Stimulated activated effector memory CD8-positive, alpha-beta T cell treated with anti-CD3 and anti-CD28 coated beads, Interleukin-12 subunit alpha, Interleukin-12 subunit beta, amount 100 ng/mL, for 72 hours (primary cell): ENCODE data around the gene SPINK9.

Experiments used
- ATAC-seq: fragments of 150-1000 bp; cut with Tn5 transposase; 2 replicates; pipeline ENCODE4 v1.10.0; 2021
- DNase-seq, 2 donors: peaks; one replicate each; pipeline ENCODE4 v3.0.0; 2021 to 2022; ENCODE audit warnings: low spot score in 2 of 2
- H3K27ac Mint-ChIP-seq: one replicate; pipeline ENCODE4 v1.8.0; 2022; ENCODE audit warnings: mild to moderate bottlenecking, mixed read lengths
- H3K36me3 Mint-ChIP-seq: one replicate; pipeline ENCODE4 v1.8.0; 2022; ENCODE audit warnings: mild to moderate bottlenecking, mixed read lengths
- H3K4me1 Mint-ChIP-seq: one replicate; pipeline ENCODE4 v1.8.0; 2022; ENCODE audit warnings: mixed read lengths
- H3K4me3 Mint-ChIP-seq: one replicate; pipeline ENCODE4 v1.8.0; 2022; ENCODE audit warnings: mild to moderate bottlenecking, mixed read lengths
- H3K9me3 Mint-ChIP-seq: one replicate; pipeline ENCODE4 v1.8.0; 2022; ENCODE audit warnings: mixed read lengths

The SPINK9 gene

DNA sequence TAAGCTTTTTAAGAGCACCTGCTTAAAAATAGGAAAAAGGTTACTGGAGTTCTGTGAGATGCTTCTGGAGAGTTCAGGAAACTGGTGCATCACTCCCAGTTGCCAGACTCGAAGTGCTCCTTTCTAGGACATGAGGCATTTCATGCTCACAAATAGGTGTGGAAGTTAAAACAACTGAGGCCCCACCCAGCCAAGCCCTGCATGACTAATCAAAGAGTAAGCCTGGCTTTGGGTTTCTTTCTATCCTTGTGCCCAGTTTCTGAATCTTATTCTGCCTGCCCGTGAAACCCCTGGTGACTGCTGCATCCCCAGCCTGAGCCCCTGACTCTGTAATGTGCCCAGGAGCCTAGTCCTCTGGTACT lies 7.7 kb downstream of the SPINK9 start:
- DNase-seq (no peak), ATAC-seq (no peak)
- Mint-ChIP-seq H3K4me3 (no peak overlapping the region), H3K4me1 (no peaks in the 10 kb centered on the region), H3K36me3 (no peaks in the 10 kb centered on the region), H3K27ac (no peak overlapping the region), H3K9me3 (no peaks in the 10 kb centered on the region)

DNA sequence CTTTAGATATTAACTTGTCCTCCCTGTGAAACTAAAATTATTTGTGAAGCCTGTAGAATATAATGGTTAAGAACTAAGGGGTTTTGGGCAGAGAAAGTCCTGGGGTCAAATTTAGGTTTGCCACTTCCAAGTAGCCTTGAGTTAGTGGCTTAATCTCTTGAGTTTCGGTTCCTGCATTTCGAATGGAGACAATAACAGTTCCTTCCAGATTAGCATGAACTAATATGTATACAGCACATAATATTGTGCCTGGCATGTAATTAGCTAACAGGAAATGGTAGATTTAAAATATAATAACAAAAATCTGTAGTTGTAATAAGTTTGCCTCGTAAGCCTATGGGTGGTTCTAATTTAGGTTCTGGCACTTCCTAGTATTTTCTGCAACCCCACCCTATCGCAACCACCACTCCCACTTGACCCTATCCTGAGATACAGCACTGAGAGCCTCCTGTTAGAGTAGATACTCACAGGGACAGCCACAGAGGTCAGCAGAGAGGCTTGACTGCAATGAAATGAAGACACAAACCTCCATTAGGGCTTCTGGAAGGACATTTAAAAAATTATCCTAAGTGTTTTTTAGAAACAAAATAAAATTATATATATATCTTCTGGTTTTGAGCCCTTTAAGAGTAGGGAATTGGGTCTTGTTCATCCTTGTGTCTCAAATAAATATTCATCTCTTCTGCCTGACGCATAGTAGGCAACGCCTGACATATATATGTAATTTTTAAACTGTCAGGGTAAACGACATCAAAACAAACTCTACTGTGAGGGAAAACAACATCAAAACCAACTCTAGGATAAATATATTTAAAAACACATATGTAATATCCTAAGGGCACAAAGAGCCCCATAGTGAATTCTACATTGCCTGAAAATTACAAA lies 8.5 kb downstream of the SPINK9 start:
- H3K27ac Mint-ChIP-seq: no peak overlapping the region
- H3K4me3 Mint-ChIP-seq: no peak overlapping the region
- DNase-seq (no peak), ATAC-seq (no peak)
- no peaks in the 10 kb centered on the region for H3K4me1 Mint-ChIP-seq
- H3K9me3 Mint-ChIP-seq: no peaks in the 10 kb centered on the region
- H3K36me3 Mint-ChIP-seq: no peaks in the 10 kb centered on the region

DNA sequence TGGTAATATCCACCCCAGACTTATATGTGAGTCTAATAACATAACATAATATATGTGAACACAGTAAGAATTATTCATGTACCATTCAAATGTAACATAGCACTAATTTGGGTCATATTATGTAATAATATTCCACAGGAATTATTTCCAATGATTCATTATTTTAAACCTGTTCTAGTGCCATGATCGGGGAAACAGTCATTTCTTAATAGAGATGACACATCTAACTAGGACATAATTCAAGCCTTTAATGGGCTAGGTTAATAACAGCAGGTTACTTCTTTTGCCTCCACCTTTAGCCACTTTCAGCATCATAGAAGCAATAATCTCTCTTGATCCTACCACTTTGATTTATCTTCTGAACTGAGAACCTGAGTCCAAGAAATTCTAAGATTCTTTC lies 12.3 kb downstream of the SPINK9 start:
- ATAC-seq (no peak), DNase-seq (no peak)
- Mint-ChIP-seq H3K9me3 (no peaks in the 10 kb centered on the region), H3K36me3 (no peaks in the 10 kb centered on the region), H3K4me3 (no peak overlapping the region), H3K4me1 (no peaks in the 10 kb centered on the region), H3K27ac (no peak overlapping the region)

DNA sequence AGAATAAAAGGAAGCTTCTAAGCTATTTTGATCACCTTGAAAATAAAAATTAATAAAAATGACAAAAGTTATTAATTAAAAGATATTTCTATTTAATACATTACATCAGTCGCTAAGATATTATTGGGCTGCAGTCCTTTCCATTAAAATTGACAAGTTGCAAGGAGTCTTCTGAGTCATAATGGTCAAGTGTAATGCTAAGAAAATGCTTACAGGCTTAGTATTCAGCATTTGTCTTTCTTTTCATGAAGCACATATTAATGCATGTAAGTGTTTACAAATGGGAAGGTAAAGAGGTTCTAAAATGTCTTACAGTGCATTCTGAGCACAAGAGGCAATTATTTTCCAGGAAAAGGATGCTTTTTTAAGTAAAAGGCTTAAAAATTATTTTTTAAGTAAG lies 17.3 kb downstream of the SPINK9 start:
- H3K4me3 Mint-ChIP-seq: no peak overlapping the region
- ATAC-seq (no peak), DNase-seq (no peak)
- no peak overlapping the region for H3K27ac Mint-ChIP-seq
- H3K9me3 Mint-ChIP-seq: no peaks in the 10 kb centered on the region
- no peaks in the 10 kb centered on the region for H3K36me3 Mint-ChIP-seq
- no peaks in the 10 kb centered on the region for H3K4me1 Mint-ChIP-seq

DNA sequence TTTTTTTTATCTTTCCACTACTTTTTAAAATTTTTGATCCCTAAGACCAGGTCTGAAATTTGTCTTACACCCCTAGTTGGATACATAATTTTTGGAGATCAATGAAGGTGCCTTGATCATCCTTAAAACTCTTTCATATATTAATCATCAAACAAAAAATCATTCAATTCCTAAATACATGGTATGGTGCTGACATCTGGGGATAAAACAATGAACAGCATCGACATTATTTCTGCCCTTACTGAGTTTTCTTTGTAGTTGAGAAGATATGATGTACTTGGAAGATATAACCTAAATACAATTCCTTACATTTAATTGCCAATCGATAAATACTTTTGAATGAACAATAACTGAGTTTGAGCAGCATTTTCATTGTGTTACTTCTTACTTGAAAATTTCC lies 18.3 kb downstream of the SPINK9 start:
- no peak for ATAC-seq
- Mint-ChIP-seq H3K9me3 (no peaks in the 10 kb centered on the region), H3K36me3 (no peaks in the 10 kb centered on the region), H3K27ac (no peak overlapping the region), H3K4me1 (no peaks in the 10 kb centered on the region), H3K4me3 (no peak overlapping the region)
- no peak for DNase-seq

DNA sequence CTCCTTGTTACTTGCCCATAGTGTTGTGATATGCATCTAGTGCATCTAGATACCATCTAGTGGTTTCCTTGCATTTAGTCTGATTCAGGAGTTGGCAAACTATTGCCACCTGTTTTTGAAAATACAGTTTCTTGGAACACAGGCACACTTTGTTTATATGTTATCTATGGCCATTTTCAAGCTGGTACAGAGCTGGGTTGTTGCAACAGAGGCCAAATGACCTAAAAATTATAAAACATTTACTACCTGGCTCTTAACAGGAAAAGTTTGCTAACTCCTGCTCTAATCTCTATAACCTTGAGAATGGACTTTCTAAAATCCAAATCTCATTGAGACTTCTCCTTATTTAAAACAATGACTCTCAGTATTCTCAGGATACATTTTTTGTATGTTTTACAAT lies 29.0 kb downstream of the SPINK9 start:
- Mint-ChIP-seq H3K4me1 (no peaks in the 10 kb centered on the region), H3K27ac (no peak overlapping the region), H3K9me3 (peaks cover 4% of the 10 kb centered on the region), H3K36me3 (no peaks in the 10 kb centered on the region), H3K4me3 (no peak overlapping the region)
- ATAC-seq (no peak), DNase-seq (no peak)

DNA sequence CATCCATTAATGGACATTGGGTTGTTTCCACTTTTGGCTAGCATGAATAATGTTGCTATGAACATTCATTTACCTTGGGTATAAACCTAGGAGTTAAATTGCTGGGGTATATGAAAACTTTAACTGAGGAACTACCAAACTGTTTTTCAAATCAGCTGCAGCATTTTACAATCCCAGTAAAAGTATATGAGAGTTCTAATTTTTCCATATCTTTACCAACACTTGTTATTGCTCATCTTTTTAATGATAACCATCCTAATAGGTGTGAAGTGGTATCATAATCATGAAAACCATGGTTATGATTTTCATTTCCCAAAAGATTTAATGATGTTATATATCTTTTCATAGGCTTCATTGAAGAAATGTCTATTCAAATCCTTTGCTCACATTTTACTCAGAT lies 32.9 kb downstream of the SPINK9 start:
- Mint-ChIP-seq H3K27ac (no peak overlapping the region), H3K9me3 (peaks cover 4% of the 10 kb centered on the region), H3K4me3 (no peak overlapping the region), H3K36me3 (no peaks in the 10 kb centered on the region), H3K4me1 (no peaks in the 10 kb centered on the region)
- no peak for ATAC-seq
- no peak for DNase-seq

DNA sequence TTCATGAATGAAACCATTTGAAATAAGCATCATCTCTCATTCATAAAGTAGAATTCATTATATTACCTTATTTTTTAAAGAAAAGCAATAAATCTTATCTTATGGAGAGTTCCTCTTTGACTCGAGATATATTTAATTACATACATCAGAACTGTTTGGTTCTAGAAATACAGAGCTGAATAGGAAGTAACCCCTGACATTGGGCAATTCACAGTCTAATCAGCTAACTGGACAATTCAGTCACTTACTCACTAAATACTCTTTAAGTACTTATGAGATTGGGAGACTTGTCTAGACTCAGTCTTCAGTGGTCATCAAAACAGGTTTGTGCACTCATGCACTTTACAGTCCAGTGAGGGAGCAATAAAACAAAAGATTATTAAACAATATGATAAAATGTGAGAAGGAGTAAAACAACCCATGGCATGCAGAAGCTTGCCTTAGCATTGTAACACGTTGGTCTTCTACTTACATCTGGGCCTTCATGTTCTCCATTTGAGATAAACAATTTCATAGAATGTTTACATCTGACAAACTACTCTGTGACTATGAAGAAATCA lies 36.9 kb downstream of the SPINK9 start:
- no peak overlapping the region for H3K27ac Mint-ChIP-seq
- H3K9me3 Mint-ChIP-seq: peaks cover 4% of the 10 kb centered on the region
- ATAC-seq (no peak), DNase-seq (no peak)
- no peak overlapping the region for H3K4me3 Mint-ChIP-seq
- no peaks in the 10 kb centered on the region for H3K4me1 Mint-ChIP-seq
- H3K36me3 Mint-ChIP-seq: no peaks in the 10 kb centered on the region

DNA sequence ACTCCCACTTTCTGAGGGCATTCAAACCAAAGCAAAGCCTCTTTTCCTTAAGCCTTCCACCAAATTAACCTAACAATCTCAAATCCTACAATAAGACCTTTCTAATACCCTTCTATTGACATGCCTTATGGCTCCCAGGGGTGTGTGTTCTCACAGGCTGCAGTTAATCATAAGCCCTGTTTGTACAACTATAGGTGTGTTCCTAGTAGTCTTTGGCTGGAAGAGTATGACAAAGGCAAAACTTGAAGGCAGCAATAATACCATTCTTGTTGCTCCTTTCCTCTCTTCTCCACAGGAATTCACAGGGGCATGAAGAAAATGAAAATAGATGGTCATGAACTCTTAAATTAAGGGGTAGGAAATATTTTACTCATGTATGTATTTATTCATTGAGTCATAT lies 37.5 kb downstream of the SPINK9 start:
- DNase-seq: no peak
- Mint-ChIP-seq H3K27ac (no peak overlapping the region), H3K36me3 (no peaks in the 10 kb centered on the region), H3K9me3 (peaks cover 3% of the 10 kb centered on the region), H3K4me3 (no peak overlapping the region), H3K4me1 (no peaks in the 10 kb centered on the region)
- no peak for ATAC-seq

DNA sequence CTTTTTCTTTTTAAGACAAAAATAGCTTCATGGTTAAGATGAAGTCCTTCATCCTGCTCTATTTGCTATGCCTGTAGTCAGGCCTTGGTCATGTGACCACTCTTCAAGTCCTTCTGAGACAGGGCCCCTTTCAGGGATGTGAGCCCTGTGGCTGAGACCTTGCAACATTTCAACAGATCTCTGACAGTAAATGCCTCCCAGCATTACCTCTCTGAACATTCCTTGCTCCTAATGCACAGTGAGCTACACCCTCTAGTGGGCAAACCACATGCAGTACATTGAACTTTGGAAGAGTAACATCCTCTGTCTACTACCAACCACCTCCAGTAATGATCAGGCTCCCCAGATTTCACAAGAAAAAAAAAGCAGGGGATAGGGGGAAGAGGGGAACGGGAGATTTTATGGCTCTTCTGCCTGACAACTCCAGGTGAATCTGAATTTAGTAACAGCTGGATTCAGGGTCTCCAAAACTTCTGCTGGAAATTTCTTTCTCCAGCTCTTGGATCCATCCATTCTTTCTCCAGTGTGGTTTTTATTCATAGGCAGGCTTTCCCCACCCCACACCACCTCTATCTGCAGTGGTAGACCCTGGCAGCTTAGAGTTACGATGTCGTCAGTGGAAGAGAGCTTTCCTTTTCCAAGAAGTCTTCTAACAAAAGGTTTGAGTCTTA lies 39.5 kb downstream of the SPINK9 start:
- DNase-seq (no peak), ATAC-seq (peak; percentile 70)
- Mint-ChIP-seq H3K27ac (no peak overlapping the region), H3K9me3 (peaks cover 7% of the 10 kb centered on the region), H3K4me3 (no peak overlapping the region), H3K36me3 (no peaks in the 10 kb centered on the region), H3K4me1 (no peaks in the 10 kb centered on the region)

DNA sequence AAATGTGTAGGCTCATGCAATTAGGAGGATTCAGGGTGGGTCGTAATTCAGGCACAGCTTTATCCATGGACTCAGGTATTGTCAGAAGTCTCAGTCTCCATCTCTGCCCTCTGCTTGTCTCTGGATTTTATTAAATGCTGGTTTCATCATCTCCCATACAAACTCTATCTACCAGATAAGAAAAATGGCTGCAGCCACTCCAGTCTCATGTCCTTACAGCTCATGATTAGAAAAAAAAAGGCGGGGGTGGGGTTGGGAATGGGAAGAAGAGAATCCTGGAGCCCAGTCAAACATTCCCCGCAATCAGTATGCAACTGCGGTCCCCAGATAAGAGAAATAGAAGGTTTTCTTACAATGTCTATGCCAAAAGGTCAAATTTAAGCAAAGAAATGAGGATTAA lies 40.8 kb downstream of the SPINK9 start:
- ATAC-seq (no peak), DNase-seq (no peak)
- H3K4me1 Mint-ChIP-seq: no peaks in the 10 kb centered on the region
- H3K36me3 Mint-ChIP-seq: no peaks in the 10 kb centered on the region
- peaks cover 7% of the 10 kb centered on the region for H3K9me3 Mint-ChIP-seq
- H3K4me3 Mint-ChIP-seq: no peak overlapping the region
- H3K27ac Mint-ChIP-seq: no peak overlapping the region

DNA sequence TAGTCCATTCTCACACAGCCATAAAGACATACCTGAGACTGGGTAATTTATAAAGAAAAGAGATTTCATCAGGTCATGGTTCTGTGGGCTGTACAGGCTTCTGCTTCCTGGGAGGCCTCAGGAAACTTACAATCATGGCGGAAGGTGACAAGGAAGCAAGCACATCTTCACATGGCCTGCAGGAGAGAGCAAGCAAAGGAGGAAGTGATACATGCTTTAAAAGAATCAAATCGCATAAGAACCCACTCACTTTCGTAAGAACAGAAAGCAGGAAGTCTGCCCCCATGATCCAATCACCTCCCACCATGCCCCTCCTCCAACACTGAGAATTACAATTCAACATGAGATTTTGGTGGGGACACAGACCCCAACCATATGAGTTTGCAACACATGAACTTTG lies 43.3 kb downstream of the SPINK9 start:
- ATAC-seq: no peak
- H3K27ac Mint-ChIP-seq: no peak overlapping the region
- peaks cover 6% of the 10 kb centered on the region for H3K4me1 Mint-ChIP-seq
- no peak overlapping the region for H3K4me3 Mint-ChIP-seq
- peaks cover 3% of the 10 kb centered on the region for H3K36me3 Mint-ChIP-seq
- no peak for DNase-seq
- H3K9me3 Mint-ChIP-seq: peaks cover 7% of the 10 kb centered on the region

DNA sequence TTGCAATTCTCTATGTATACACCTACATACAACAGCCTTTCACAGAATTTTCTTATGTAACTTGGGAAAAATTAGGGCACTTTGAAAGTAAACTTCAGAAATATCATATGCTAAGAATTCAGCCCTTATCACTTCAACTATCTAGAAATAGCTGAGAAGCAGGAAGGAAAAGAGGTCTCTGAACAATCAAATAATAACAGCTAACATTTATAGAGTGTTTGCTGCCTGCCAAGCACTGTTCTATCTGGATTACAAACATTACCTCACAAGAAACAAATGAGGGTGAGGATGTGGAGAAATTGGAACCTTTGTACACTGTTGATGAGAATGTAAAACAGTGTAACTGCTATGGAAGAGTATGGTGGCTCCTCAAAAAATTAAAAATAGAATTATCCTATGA lies 44.0 kb downstream of the SPINK9 start:
- H3K4me3 Mint-ChIP-seq: no peak overlapping the region
- H3K4me1 Mint-ChIP-seq: peaks cover 11% of the 10 kb centered on the region
- peaks cover 7% of the 10 kb centered on the region for H3K36me3 Mint-ChIP-seq
- ATAC-seq (no peak), DNase-seq (no peak)
- no peak overlapping the region for H3K27ac Mint-ChIP-seq
- H3K9me3 Mint-ChIP-seq: peaks cover 7% of the 10 kb centered on the region

DNA sequence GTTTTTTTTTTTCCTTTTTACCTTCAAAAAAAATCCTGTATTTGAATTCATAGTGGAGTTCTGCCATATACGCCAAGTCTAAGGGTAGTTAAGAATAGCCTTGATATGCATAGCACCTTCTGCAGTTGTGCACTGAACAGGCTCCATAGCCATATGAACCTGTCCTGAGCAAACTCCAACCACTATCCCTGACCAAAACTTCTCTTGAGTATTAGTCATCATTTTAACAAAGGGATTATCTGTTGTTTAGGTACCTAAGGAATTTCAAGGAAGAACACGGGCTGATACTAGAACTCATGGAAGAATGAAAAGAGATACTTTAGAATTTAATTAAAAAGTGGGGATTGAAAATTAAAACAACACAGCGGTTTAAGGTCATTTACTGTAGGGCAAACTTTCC lies 46.5 kb downstream of the SPINK9 start:
- H3K27ac Mint-ChIP-seq: no peak overlapping the region
- no peak overlapping the region for H3K4me3 Mint-ChIP-seq
- peaks cover 7% of the 10 kb centered on the region for H3K9me3 Mint-ChIP-seq
- H3K36me3 Mint-ChIP-seq: peaks cover 13% of the 10 kb centered on the region
- no peak for DNase-seq
- H3K4me1 Mint-ChIP-seq: peaks cover 36% of the 10 kb centered on the region
- no peak for ATAC-seq

DNA sequence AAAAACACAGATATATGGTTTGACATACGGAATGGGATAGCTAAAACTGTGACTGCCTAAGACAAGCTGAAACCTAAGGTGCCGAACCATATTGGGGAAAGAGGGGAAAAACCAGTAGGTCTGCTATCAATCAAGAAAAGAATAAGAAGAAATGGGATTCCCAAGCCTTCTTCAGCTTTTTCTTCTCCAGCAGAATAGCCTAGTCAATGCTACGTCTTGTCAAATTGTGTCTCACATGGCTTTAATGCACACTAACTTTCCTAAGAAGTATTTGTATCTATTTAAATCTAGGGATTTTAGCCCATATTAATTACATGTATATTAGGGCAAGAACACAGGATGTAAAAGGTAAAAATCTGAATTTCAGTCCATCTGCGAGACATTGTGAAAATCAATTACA lies 47.6 kb downstream of the SPINK9 start:
- Mint-ChIP-seq H3K4me3 (peak overlapping the region; percentile 80), H3K27ac (peak overlapping the region; percentile 97), H3K4me1 (peaks cover 42% of the 10 kb centered on the region), H3K9me3 (peaks cover 7% of the 10 kb centered on the region), H3K36me3 (peaks cover 24% of the 10 kb centered on the region)
- DNase-seq (no peak), ATAC-seq (no peak)
